Heart left ventricle (tissue), 16 donors: ENCODE results near the gene KCNH5. TPM values are rescaled to one million over a fixed set of nuclear protein-coding genes. Genes with fewer than 3 reads are reported as not detected.

Experiments used
- ATAC-seq, 4 donors: fragments of 200-7000 bp; cut with Tn5 transposase; one replicate each; pipeline ENCODE4 v1.9.1; 2020 to 2022; ENCODE audit warnings: moderate library complexity in 4 of 4, mild to moderate bottlenecking in 3 of 4, moderate number of reproducible peaks in 1 of 4
- DNase-seq, 5 donors: peaks; one replicate each; pipeline ENCODE4 v3.0.0-alpha.2; 2020
- H3K27ac ChIP-seq, 12 donors: fragments of 200-600 bp; sonication (generic) in 4 of 12; one replicate each; pipeline versions ENCODE4 v1.5.0 to v1.8.0; 2016 to 2022; ENCODE audit warnings: mild to moderate bottlenecking in 2 of 12
- H3K27me3 ChIP-seq, 9 donors: fragments of 200-600 bp; sonication (generic) in 2 of 9; one replicate each; pipeline versions ENCODE4 v1.5.1 to v1.8.0; 2016 to 2022; ENCODE audit warnings: mild to moderate bottlenecking in 3 of 9
- H3K36me3 ChIP-seq, 9 donors: fragments of 200-600 bp; sonication (generic) in 2 of 9; one replicate each; pipeline versions ENCODE4 v1.5.0 to v1.8.0; 2018 to 2022; ENCODE audit warnings: mild to moderate bottlenecking in 2 of 9
- H3K4me1 ChIP-seq, 12 donors: fragments of 200-600 bp; sonication (generic) in 4 of 12; one replicate each; pipeline versions ENCODE4 v1.5.0 to v1.8.0; 2016 to 2022; ENCODE audit warnings: mild to moderate bottlenecking in 3 of 12
- H3K4me3 ChIP-seq, 12 donors: fragments of 200-600 bp; sonication (generic) in 4 of 12; one replicate each; pipeline versions ENCODE4 v1.5.0 to v1.8.0; 2017 to 2022; ENCODE audit warnings: mild to moderate bottlenecking in 9 of 12, moderate library complexity in 4 of 12
- H3K9me3 ChIP-seq, 12 donors: fragments of 200-600 bp; sonication (generic) in 4 of 12; one replicate each; pipeline versions ENCODE4 v1.5.0 to v1.8.0; 2016 to 2022; ENCODE audit warnings: mild to moderate bottlenecking in 1 of 12
- CTCF ChIP-seq, 12 donors: fragments of 200-600 bp; sonication (generic) in 4 of 12; IDR thresholded peaks; one replicate each; pipeline versions ENCODE4 v1.5.0 to v1.8.0; 2018 to 2022; ENCODE audit warnings: antibody characterized with exemption in 12 of 12, mild to moderate bottlenecking in 5 of 12
- POLR2A ChIP-seq, 2 donors: fragments of 450-650 bp; IDR thresholded peaks; one replicate each; pipeline ENCODE4 v1.6.1; 2017; ENCODE audit warnings: antibody characterized with exemption in 2 of 2, mild to moderate bottlenecking in 2 of 2, moderate library complexity in 2 of 2
- WGBS, 4 donors: extraction: QIAGEN DNeasy Blood & Tissue Kit in 2 of 4; methylation state at CpG; one replicate each; pipeline versions ENCODE4 v1.1.5 to v1.1.7; 2013 to 2018; 5-methylcytosine and 5-hydroxymethylcytosine counted together
- intact Hi-C, 10 donors: fragments of 100-400 bp; cut with DNase I; formaldehyde crosslinking; loops; one replicate each; pipeline versions ENCODE4 v1.11.1 to v1.14.2; 2022
- polyA plus RNA-seq, 2 donors: library from polyadenylated mRNA; stranded (reverse); fragments of 200-250 nt; gene quantifications; one replicate each; pipeline ENCODE4 v1.2.3, GENCODE V29; 2013
- total RNA-seq, 9 donors: library from RNA; depleted of rRNA in 2 of 9; stranded (reverse); fragments of >200 nt in 2 of 9; fragmentation: NEBNext Ultra II Directional in 3 of 9; extraction: Animal tissue kit (Norgen Biotek cat#: 25700) in 3 of 9; gene quantifications; one replicate each; pipeline versions ENCODE4 v1.1.0 to v1.2.4, GENCODE V29; 2016 to 2023
- donor health status: ischemic (EF 13 %, LVEDD 7.1; RV severe dilation, severe dysfunction).
- donor health status: healthy with polysubstance abuse.
- donor health status: DM: no; HTN: yes; CAD: no.
- donor health status: DM: no; HTN: no; CAD: no.
- donor health status: ischemic (EF 25% LVEDD 6.9; RV normal size, moderate dysfunction).
- donor health status: ischemic (EF 25% LVEDD 5.7; RV mildly dilated, moderate dysfunction).
- donor health status: healthy.
- donor health status: DM: yes; HTN: yes; CAD: no.
- donor health status: ischemic (EF 35%, LVEDD 5.7; RV mildly dilated, moderate dysfunction).
- donor health status: nonischemic (EF 11% LVEDD 7.7; RV severe dilation, severe dysfunction).
- donor health status: DM: yes; HTN: yes; CAD: no.
- donor health status: PGD.
- donor health status: ischemic (EF 29% LVEDD 5.4; RV normal size, mild dysfunction).
- donor health status: nonischemic (EF 23%, LVEDD 6.1; RV moderate dilation, normal function).

KCNH5 gene
- total and polyA plus RNA-seq, 11 donors, result 0.17 to 0.66 TPM; not detected in 9

- Histone ChIP-seq H3K27me3 (peaks cover 0 to 4% (median 0%) of the 10 kb centered on the region in 9 donors), H3K36me3 (no peaks in the 10 kb centered on the region), H3K4me1 (no peaks in the 10 kb centered on the region), H3K27ac (no peak overlapping the region), H3K4me3 (no peak overlapping the region), H3K9me3 (no peaks in the 10 kb centered on the region)
- intact Hi-C loops, result no loop called here
- ATAC-seq, result no peak
- 48 to 64% (median 62%) methylated on average over 2 of the region's 2 CpGs for WGBS, 4 donors
- no peak for DNase-seq
- no peak for TF ChIP-seq POLR2A (IDR thresholded peaks at IDR 0.05)
- no peak for TF ChIP-seq CTCF (IDR thresholded peaks at IDR 0.05)
Measured at GRCh38 chr14:62670526-62670925, 374.7 kb downstream of the KCNH5 start.

- TF ChIP-seq POLR2A (IDR thresholded peaks at IDR 0.05) (no peak), CTCF (IDR thresholded peaks at IDR 0.05) (no peak)
Measured at GRCh38 chr14:62667421-62667914, 377.8 kb downstream of the KCNH5 start.

GRCh38 chr14:62665286-62665685 is 380.0 kb downstream of the KCNH5 start:
- 1 to 37% (median 29%) methylated on average over 3 of the region's 3 CpGs for WGBS, 4 donors
- no peak for ATAC-seq
- H3K4me3 ChIP-seq, result no peak overlapping the region
- no peaks in the 10 kb centered on the region for H3K27me3 ChIP-seq
- H3K9me3 ChIP-seq, result no peaks in the 10 kb centered on the region
- H3K4me1 ChIP-seq, result no peaks in the 10 kb centered on the region
- no peak overlapping the region for H3K27ac ChIP-seq
- intact Hi-C loops, result no loop called here
- H3K36me3 ChIP-seq, result no peaks in the 10 kb centered on the region
- no peak for DNase-seq
- no peak for TF ChIP-seq CTCF (IDR thresholded peaks at IDR 0.05)

More at GRCh38 chr14:62667421-62667914, 377.8 kb downstream of the KCNH5 start:
- intact Hi-C loops, result no loop called here
- no peaks in the 10 kb centered on the region for H3K9me3 ChIP-seq
- DNase-seq (no peak), ATAC-seq (no peak)
- no peaks in the 10 kb centered on the region for H3K4me1 ChIP-seq
- H3K4me3 ChIP-seq, result no peak overlapping the region
- no peaks in the 10 kb centered on the region for H3K36me3 ChIP-seq
- no peaks in the 10 kb centered on the region for H3K27me3 ChIP-seq
- no peak overlapping the region for H3K27ac ChIP-seq
- 87 to 95% (median 91%) methylated on average over 4 of the region's 4 CpGs for WGBS, 4 donors

GRCh38 chr14:62663456-62663821 is 381.8 kb downstream of the KCNH5 start:
- intact Hi-C loops, result no loop called here
- Histone ChIP-seq H3K36me3 (no peaks in the 10 kb centered on the region), H3K27me3 (no peaks in the 10 kb centered on the region), H3K27ac (no peak overlapping the region), H3K4me3 (no peak overlapping the region), H3K9me3 (no peaks in the 10 kb centered on the region), H3K4me1 (no peaks in the 10 kb centered on the region)
- 63 to 81% (median 67%) methylated on average over 4 of the region's 4 CpGs for WGBS, 4 donors
- no peak for ATAC-seq
- no peak for DNase-seq
- TF ChIP-seq POLR2A (IDR thresholded peaks at IDR 0.05) (no peak), CTCF (IDR thresholded peaks at IDR 0.05) (no peak)
